MM.1S (cell line): ENCODE results near the gene ALOX15.
"Not testable (repeated sequence)": the region's sequence is repeated elsewhere in the genome, so short reads cannot be mapped to it uniquely, and the experiment has no call there.

ENCODE experiments used
- DNase-seq: peaks from one replicate; pipeline ENCODE4 v3.0.0-alpha.2; 2015
- H2AFZ ChIP-seq: fragments of 300-600 bp; sonication (generic); 2 replicates; pipeline ENCODE4 v1.6.0; 2016; ENCODE audit warnings: antibody characterized with exemption, low read length
- H3F3A ChIP-seq: fragments of 300-600 bp; sonication (generic); 2 replicates; pipeline ENCODE4 v1.6.1; 2016; ENCODE audit warnings: mild to moderate bottlenecking, antibody characterized with exemption, low read length, moderate library complexity, mixed read lengths; ENCODE audit not compliant: insufficient read depth
- H3K27ac ChIP-seq: fragments of 300-600 bp; sonication (generic); 2 replicates; pipeline ENCODE4 v1.5.1; 2016; ENCODE audit warnings: mild to moderate bottlenecking, low read length
- H3K27me3 ChIP-seq: fragments of 300-600 bp; sonication (generic); replicated peaks from 2 replicates; pipeline ENCODE4 v1.6.0; 2016; ENCODE audit warnings: low read length; ENCODE audit not compliant: insufficient read depth
- H3K36me3 ChIP-seq: fragments of 300-600 bp; sonication (generic); replicated peaks from 2 replicates; pipeline ENCODE4 v1.6.1; 2016; ENCODE audit warnings: mild to moderate bottlenecking, low read length, mixed read lengths; ENCODE audit not compliant: insufficient read depth
- H3K4me1 ChIP-seq: fragments of 300-600 bp; sonication (generic); 2 replicates; pipeline ENCODE4 v1.6.1; 2016; ENCODE audit warnings: low read length, mixed read lengths
- H3K4me2 ChIP-seq: fragments of 300-600 bp; sonication (generic); 2 replicates; pipeline ENCODE4 v1.6.0; 2016; ENCODE audit warnings: low read depth, low read length
- H3K4me3 ChIP-seq: fragments of 300-600 bp; sonication (generic); 2 replicates; pipeline ENCODE4 v1.5.1; 2016; ENCODE audit warnings: low read length, mixed read lengths
- H3K79me2 ChIP-seq: fragments of 300-600 bp; sonication (generic); 2 replicates; pipeline ENCODE4 v1.6.1; 2016; ENCODE audit warnings: mixed run types, low read length, mixed read lengths
- H3K9ac ChIP-seq: fragments of 300-600 bp; sonication (generic); 2 replicates; pipeline ENCODE4 v1.6.1; 2016; ENCODE audit warnings: low read length, mixed read lengths
- H3K9me2 ChIP-seq: fragments of 300-600 bp; sonication (generic); replicated peaks from 2 replicates; pipeline ENCODE4 v1.6.1; 2016; ENCODE audit warnings: mild to moderate bottlenecking, low read length, mixed read lengths; ENCODE audit not compliant: insufficient read depth
- H3K9me3 ChIP-seq: fragments of 300-600 bp; sonication (generic); replicated peaks from 2 replicates; pipeline ENCODE4 v1.6.1; 2016; ENCODE audit warnings: mild to moderate bottlenecking, low read length, mixed read lengths; ENCODE audit not compliant: insufficient read depth
- H4K20me1 ChIP-seq: fragments of 300-600 bp; sonication (generic); 2 replicates; pipeline ENCODE4 v1.6.1; 2016; ENCODE audit warnings: mild to moderate bottlenecking, low read length, moderate library complexity, mixed read lengths; ENCODE audit not compliant: insufficient read depth
- EZH2 ChIP-seq: fragments of 300-600 bp; sonication (generic); optimal IDR thresholded peaks from 2 replicates; pipeline ENCODE3; 2017; ENCODE audit warnings: low read depth, mild to moderate bottlenecking, antibody characterized with exemption, low read length, mixed read lengths
- EZH2phosphoT487 ChIP-seq: fragments of 300-600 bp; sonication (generic); IDR thresholded peaks from 2 replicates; pipeline ENCODE4 v1.6.1; 2018; ENCODE audit warnings: antibody characterized with exemption, low read length
- TF ChIP-seq, protein P1 (sequence below): fragments of 300-600 bp; sonication (generic); IDR thresholded peaks from 2 replicates; pipeline ENCODE4 v1.5.1; 2016; ENCODE audit warnings: antibody characterized with exemption, low read length, mixed read lengths

ALOX15 gene

DNA sequence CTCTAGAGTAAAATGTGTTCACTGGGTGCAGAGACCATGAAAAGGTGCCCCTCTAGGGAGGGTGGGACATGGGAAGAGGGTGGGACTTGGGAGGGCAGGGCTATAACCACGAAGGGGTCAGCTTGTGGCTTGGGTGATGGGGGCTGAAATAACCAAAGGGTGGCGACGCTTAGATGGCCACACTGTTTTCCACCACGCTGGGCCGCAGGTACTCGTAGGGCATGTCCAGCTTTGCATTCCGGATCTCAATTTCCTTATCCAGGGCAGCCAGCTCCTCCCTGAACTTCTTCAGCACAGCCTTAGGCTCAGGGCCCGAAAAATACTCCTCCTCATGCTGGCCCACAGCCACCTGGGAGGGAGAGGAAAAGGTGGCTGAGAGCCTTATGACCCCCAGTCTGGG is 10.0 kb downstream of the ALOX15 start:
- Histone ChIP-seq H2AFZ (no peak overlapping the region), H3K9me3 (no peaks in the 10 kb centered on the region), H4K20me1 (no peaks in the 10 kb centered on the region), H3K27ac (no peak overlapping the region), H3K9me2 (no peaks in the 10 kb centered on the region), H3K9ac (no peak overlapping the region), H3K79me2 (no peaks in the 10 kb centered on the region), H3K4me3 (no peak overlapping the region), H3K27me3 (peaks cover 25% of the 10 kb centered on the region), H3K4me1 (peaks cover 4% of the 10 kb centered on the region; the same call in 1 of the 2 replicates), H3F3A (no peaks in the 10 kb centered on the region), H3K36me3 (no peaks in the 10 kb centered on the region), H3K4me2 (no peak overlapping the region)
- TF ChIP-seq EZH2: no peak
- TF ChIP-seq, protein P1, sequence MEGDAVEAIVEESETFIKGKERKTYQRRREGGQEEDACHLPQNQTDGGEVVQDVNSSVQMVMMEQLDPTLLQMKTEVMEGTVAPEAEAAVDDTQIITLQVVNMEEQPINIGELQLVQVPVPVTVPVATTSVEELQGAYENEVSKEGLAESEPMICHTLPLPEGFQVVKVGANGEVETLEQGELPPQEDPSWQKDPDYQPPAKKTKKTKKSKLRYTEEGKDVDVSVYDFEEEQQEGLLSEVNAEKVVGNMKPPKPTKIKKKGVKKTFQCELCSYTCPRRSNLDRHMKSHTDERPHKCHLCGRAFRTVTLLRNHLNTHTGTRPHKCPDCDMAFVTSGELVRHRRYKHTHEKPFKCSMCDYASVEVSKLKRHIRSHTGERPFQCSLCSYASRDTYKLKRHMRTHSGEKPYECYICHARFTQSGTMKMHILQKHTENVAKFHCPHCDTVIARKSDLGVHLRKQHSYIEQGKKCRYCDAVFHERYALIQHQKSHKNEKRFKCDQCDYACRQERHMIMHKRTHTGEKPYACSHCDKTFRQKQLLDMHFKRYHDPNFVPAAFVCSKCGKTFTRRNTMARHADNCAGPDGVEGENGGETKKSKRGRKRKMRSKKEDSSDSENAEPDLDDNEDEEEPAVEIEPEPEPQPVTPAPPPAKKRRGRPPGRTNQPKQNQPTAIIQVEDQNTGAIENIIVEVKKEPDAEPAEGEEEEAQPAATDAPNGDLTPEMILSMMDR: no peak
- TF ChIP-seq EZH2phosphoT487: no peak
- no peak for DNase-seq

DNA sequence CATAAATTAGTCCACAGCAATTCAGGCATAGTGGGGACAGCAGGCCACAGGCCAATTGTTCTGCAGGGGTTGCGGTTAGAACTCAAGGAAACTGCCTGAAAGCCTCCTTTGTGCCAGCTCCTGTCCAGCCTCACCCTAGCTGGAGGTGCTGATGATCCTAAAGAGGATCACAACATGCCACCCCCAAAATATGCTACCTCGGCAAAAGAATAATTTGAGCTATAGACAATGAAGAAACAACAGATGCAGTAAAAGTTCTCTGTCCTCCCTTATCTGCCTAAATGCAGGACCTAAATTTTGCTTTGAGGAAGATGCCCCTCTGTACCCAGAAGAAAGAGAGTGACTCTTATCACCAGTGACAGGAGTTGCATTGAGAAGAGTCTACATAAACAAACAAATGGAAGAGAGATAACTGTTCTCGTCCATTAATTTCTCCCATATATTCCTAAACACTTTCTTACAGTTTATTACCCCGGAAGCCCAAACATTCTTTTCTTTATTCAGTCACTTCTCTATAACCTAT is 14.7 kb downstream of the ALOX15 start:
- no peak for DNase-seq
- Histone ChIP-seq H3K4me1 (no peaks in the 10 kb centered on the region), H3K4me3 (no peak overlapping the region), H3K9ac (no peak overlapping the region), H3K36me3 (no peaks in the 10 kb centered on the region), H3F3A (no peaks in the 10 kb centered on the region), H3K79me2 (no peaks in the 10 kb centered on the region), H3K27me3 (peaks cover 19% of the 10 kb centered on the region; the same call in 1 of the 2 replicates), H3K4me2 (no peak overlapping the region), H2AFZ (no peak overlapping the region), H3K9me2 (no peaks in the 10 kb centered on the region), H4K20me1 (no peaks in the 10 kb centered on the region), H3K9me3 (no peaks in the 10 kb centered on the region), H3K27ac (no peak overlapping the region)
- TF ChIP-seq EZH2 (no peak), EZH2phosphoT487 (no peak)
- TF ChIP-seq, protein P1: no peak

DNA sequence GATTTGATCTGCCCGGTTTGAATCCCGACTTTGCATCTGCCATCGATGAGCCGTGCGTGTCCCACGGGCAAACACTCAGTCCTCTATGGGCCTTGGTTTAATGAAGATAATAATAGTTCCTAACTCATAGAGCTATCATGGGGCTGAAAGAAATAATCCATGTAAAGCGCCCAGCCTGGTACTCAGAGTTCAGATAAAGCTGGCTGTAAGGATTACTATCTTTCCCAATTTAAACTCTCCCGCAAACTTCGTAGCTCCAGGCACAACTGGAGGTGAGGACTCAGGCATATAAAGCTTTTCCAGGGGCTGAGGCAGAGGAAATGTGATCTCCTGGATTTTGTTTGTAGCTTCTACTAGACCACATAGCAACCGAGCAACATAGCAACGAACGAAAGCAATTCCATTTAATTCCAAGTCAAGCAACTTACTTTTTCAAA is 16.3 kb downstream of the ALOX15 start:
- TF ChIP-seq EZH2phosphoT487 (no peak), EZH2 (no peak)
- TF ChIP-seq, protein P1: no peak
- Histone ChIP-seq H3K4me1 (no peaks in the 10 kb centered on the region), H3K4me3 (no peak overlapping the region), H3K9me2 (no peaks in the 10 kb centered on the region), H3K9me3 (no peaks in the 10 kb centered on the region), H3K4me2 (no peak overlapping the region), H3K79me2 (no peaks in the 10 kb centered on the region), H3K27me3 (peaks cover 21% of the 10 kb centered on the region; the same call in 1 of the 2 replicates), H3F3A (no peaks in the 10 kb centered on the region), H3K9ac (no peak overlapping the region), H4K20me1 (no peaks in the 10 kb centered on the region), H2AFZ (no peak overlapping the region), H3K36me3 (no peaks in the 10 kb centered on the region), H3K27ac (no peak overlapping the region)
- no peak for DNase-seq

DNA sequence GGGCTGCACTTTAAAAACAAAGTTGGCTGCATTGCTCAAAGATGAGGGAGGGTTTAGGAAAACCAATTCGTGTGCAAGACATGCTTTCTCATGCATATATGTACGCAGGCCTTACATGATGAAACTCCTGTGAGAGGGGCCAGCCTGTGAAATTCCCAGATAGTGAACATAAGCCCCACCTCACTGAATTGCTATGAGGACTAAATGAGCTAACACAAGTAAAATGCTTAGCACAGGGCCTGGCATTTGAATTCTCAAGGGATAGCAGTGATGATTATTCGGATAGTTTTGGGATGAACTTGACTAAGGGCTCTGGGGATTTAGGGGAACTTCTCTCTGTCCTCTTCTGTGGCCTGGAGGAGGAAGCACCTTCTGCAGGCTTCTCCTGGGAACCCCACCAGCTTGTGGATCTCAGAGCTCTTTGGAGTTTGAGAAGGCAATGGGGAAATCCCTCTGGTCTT is 17.0 kb downstream of the ALOX15 start:
- H4K20me1 ChIP-seq, H2AFZ ChIP-seq, DNase-seq, H3K9me2 ChIP-seq, H3K79me2 ChIP-seq, H3K9ac ChIP-seq, H3K4me3 ChIP-seq, H3K36me3 ChIP-seq, H3F3A ChIP-seq, H3K4me2 ChIP-seq, H3K4me1 ChIP-seq, H3K27ac ChIP-seq, H3K9me3 ChIP-seq: not testable (repeated sequence)
- peaks cover 21% of the 10 kb centered on the region; the same call in 1 of the 2 replicates for H3K27me3 ChIP-seq
